Endodermal cell (in vitro differentiated cells): Measurements from ENCODE around the gene CA14. TPM values are rescaled to one million over a fixed set of nuclear protein-coding genes. Genes with fewer than 3 reads are reported as not detected.

Experiments used
- DNase-seq: peaks from one replicate; pipeline ENCODE4 v3.0.0-alpha.2; 2017
- H3K27ac ChIP-seq: 2 replicates; pipeline ENCODE4 v1.5.1; 2013; ENCODE audit warnings: mild to moderate bottlenecking, low read depth, low read length, moderate library complexity
- H3K27me3 ChIP-seq: 2 replicates; pipeline ENCODE4 v1.6.1; 2013; ENCODE audit warnings: mild to moderate bottlenecking, low read length, moderate library complexity; ENCODE audit not compliant: insufficient read depth, control insufficient read depth, poor library complexity, severe bottlenecking
- H3K36me3 ChIP-seq: 2 replicates; pipeline ENCODE4 v1.7.0; 2013; ENCODE audit warnings: mild to moderate bottlenecking, low read length, moderate library complexity; ENCODE audit not compliant: control insufficient read depth, insufficient read depth
- H3K4me1 ChIP-seq: one replicate; pipeline ENCODE4 v1.7.0; 2013; ENCODE audit warnings: low read length; ENCODE audit not compliant: control insufficient read depth, insufficient read depth
- H3K4me3 ChIP-seq: 2 replicates; pipeline ENCODE4 v1.5.1; 2013; ENCODE audit warnings: mild to moderate bottlenecking, low read length, moderate library complexity
- H3K9ac ChIP-seq: 2 replicates; pipeline ENCODE4 v1.6.1; 2013; ENCODE audit warnings: mild to moderate bottlenecking, low read length, moderate library complexity; ENCODE audit not compliant: poor library complexity, severe bottlenecking; ENCODE audit errors: extremely low read depth
- H3K9me3 ChIP-seq: 2 replicates; pipeline ENCODE4 v1.6.1; 2013; ENCODE audit warnings: mild to moderate bottlenecking, low read length, moderate library complexity; ENCODE audit not compliant: control insufficient read depth
- H3K27ac Mint-ChIP-seq: 2 replicates; pipeline ENCODE4 v1.8.0; 2020; ENCODE audit warnings: mixed read lengths
- H3K27me3 Mint-ChIP-seq: 2 replicates; pipeline ENCODE4 v1.8.0; 2021; ENCODE audit warnings: mild to moderate bottlenecking, mixed read lengths; ENCODE audit not compliant: insufficient read depth
- H3K36me3 Mint-ChIP-seq: 2 replicates; pipeline ENCODE4 v1.8.0; 2020; ENCODE audit warnings: low read depth, mixed read lengths
- H3K4me1 Mint-ChIP-seq: 2 replicates; pipeline ENCODE4 v1.8.0; 2020; ENCODE audit warnings: mixed read lengths
- H3K4me3 Mint-ChIP-seq: 2 replicates; pipeline ENCODE4 v1.8.0; 2020; ENCODE audit warnings: mild to moderate bottlenecking, moderate library complexity, mixed read lengths
- H3K9me3 Mint-ChIP-seq: 2 replicates; pipeline ENCODE4 v1.8.0; 2020; ENCODE audit warnings: mild to moderate bottlenecking, mixed read lengths
- WGBS, 2 experiments: methylation state at CpG; one replicate each; pipeline versions ENCODE4 v1.1.5 to v1.1.7; 2013; ENCODE audit warnings: missing lambda C conversion rate in 2 of 2, mixed read lengths in 1 of 2; ENCODE audit not compliant: insufficient coverage in 1 of 2, insufficient read length in 1 of 2; 5-methylcytosine and 5-hydroxymethylcytosine counted together
- total RNA-seq, 2 donors: library from RNA; stranded (reverse); fragmentation: NEBNext Ultra II Directional in 1 of 2; extraction: Animal tissue kit (Norgen Biotek cat#: 25700) in 1 of 2; gene quantifications; 2 replicates in 1 of 2; 3 replicates in 1 of 2; pipeline ENCODE4 v1.2.1, GENCODE V29; 2021
- TF ChIP-seq, protein P1 (sequence below): fragments of 200-600 bp; sonication (generic); conservative IDR thresholded peaks from 2 replicates; pipeline ENCODE4 v1.5.0; 2021; ENCODE audit warnings: antibody characterized with exemption, mild to moderate bottlenecking

Gene CA14
- total RNA-seq, 2 donors from 2014 or later: 53.3 to 54.0 TPM

- Histone ChIP-seq H3K27me3 (no peaks in the 10 kb centered on the region), H3K27ac (peak overlapping the region; percentile 21), H3K4me3 (peak overlapping the region; percentile 79), H3K9ac (peak overlapping the region; percentile 77), H3K36me3 (peaks cover under 1% of the 10 kb centered on the region), H3K9me3 (no peaks in the 10 kb centered on the region), H3K4me1 (peaks cover 6% of the 10 kb centered on the region)
- peaks cover 2% of the 10 kb centered on the region for H3K9me3 Mint-ChIP-seq
- H3K27me3 Mint-ChIP-seq: no peaks in the 10 kb centered on the region
- H3K27ac Mint-ChIP-seq: peak overlapping the region; percentile 97
- H3K36me3 Mint-ChIP-seq: peaks cover 33% of the 10 kb centered on the region
- H3K4me3 Mint-ChIP-seq: peak overlapping the region; percentile 75
- TF ChIP-seq, protein P1, sequence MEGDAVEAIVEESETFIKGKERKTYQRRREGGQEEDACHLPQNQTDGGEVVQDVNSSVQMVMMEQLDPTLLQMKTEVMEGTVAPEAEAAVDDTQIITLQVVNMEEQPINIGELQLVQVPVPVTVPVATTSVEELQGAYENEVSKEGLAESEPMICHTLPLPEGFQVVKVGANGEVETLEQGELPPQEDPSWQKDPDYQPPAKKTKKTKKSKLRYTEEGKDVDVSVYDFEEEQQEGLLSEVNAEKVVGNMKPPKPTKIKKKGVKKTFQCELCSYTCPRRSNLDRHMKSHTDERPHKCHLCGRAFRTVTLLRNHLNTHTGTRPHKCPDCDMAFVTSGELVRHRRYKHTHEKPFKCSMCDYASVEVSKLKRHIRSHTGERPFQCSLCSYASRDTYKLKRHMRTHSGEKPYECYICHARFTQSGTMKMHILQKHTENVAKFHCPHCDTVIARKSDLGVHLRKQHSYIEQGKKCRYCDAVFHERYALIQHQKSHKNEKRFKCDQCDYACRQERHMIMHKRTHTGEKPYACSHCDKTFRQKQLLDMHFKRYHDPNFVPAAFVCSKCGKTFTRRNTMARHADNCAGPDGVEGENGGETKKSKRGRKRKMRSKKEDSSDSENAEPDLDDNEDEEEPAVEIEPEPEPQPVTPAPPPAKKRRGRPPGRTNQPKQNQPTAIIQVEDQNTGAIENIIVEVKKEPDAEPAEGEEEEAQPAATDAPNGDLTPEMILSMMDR: no peak
- DNase-seq: peak; percentile 92
- 22 to 24% methylated on average over 4 to 10 of the region's 11 CpGs for WGBS, 2 experiments
- peaks cover 63% of the 10 kb centered on the region for H3K4me1 Mint-ChIP-seq
These were observed 2.4 kb downstream of the CA14 start for GRCh38 chr1:150259758-150260669.

DNA sequence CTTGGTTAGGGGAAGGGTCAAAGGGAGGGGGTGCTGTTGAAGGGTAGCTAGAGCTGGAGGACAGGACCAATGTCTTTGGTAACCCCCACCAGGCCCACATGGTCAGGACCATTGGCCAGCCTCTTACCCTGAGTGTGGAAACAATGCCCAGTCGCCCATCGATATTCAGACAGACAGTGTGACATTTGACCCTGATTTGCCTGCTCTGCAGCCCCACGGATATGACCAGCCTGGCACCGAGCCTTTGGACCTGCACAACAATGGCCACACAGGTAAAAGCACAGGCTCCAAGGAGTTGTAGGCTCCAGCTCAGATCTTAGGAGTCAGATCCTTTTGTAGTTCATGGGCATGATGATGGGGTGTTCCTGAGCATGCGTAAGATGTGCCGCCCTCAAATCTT, 3.8 kb downstream of the CA14 start:
- Histone ChIP-seq H3K36me3 (peaks cover 14% of the 10 kb centered on the region), H3K27me3 (no peaks in the 10 kb centered on the region), H3K9me3 (no peaks in the 10 kb centered on the region), H3K4me1 (peaks cover 6% of the 10 kb centered on the region), H3K27ac (no peak overlapping the region), H3K4me3 (no peak overlapping the region), H3K9ac (no peak overlapping the region)
- Mint-ChIP-seq H3K36me3 (peaks cover 47% of the 10 kb centered on the region), H3K27ac (no peak overlapping the region), H3K4me3 (no peak overlapping the region), H3K27me3 (no peaks in the 10 kb centered on the region), H3K4me1 (peaks cover 61% of the 10 kb centered on the region), H3K9me3 (no peaks in the 10 kb centered on the region)
- DNase-seq: no peak
- WGBS, 2 experiments: 95 to 97% methylated on average over 4 to 6 of the region's 6 CpGs
- TF ChIP-seq, protein P1: no peak

DNA sequence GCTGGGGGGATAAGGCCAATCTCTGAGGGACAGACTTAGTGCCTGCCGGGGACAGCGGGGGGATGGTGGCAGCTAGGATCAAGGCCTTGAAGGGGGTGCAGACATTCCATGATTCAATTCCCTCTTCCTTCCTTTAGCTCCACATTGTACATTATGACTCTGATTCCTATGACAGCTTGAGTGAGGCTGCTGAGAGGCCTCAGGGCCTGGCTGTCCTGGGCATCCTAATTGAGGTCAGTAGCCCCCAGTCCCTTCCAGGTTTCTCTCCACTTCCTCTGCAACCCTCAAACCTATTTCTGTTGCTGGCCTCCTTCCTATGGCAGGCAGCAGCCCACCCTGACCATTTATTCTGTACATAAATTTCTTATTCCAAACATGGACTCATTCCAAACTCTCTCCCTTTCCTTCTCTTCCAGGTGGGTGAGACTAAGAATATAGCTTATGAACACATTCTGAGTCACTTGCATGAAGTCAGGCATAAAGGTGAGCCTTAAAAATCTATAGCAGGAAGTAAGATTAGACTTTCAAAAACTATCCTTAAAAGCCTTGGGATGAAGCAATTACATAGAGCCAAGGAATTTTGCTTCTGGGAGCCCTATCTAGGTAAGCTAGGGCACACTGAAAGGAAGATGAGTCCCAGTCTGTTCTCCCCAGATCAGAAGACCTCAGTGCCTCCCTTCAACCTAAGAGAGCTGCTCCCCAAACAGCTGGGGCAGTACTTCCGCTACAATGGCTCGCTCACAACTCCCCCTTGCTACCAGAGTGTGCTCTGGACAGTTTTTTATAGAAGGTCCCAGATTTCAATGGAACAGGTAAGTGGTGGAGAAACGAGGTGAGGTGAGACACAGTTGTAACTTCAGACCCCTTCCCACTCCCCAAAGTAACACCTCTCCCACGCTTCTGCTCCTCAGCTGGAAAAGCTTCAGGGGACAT, 5.1 kb downstream of the CA14 start:
- Histone ChIP-seq H3K9ac (no peak overlapping the region), H3K4me1 (peaks cover 12% of the 10 kb centered on the region), H3K27ac (no peak overlapping the region), H3K36me3 (peaks cover 25% of the 10 kb centered on the region), H3K27me3 (no peaks in the 10 kb centered on the region), H3K9me3 (no peaks in the 10 kb centered on the region), H3K4me3 (no peak overlapping the region)
- Mint-ChIP-seq H3K4me1 (peaks cover 60% of the 10 kb centered on the region), H3K36me3 (peaks cover 58% of the 10 kb centered on the region), H3K4me3 (no peak overlapping the region), H3K9me3 (no peaks in the 10 kb centered on the region), H3K27ac (peak overlapping the region; percentile 73), H3K27me3 (no peaks in the 10 kb centered on the region)
- no peak for DNase-seq
- 90 to 94% methylated on average over 2 to 5 of the region's 6 CpGs for WGBS, 2 experiments
- TF ChIP-seq, protein P1: no peak
